Immature natural killer cell (primary cell): ENCODE results near the gene ATF6B. TPM values are rescaled to one million over a fixed set of nuclear protein-coding genes. Genes with fewer than 3 reads are reported as not detected.
A peak's percentile ranks its signal among the peaks of the same experiment; 100 is the strongest.

Source experiments
- DNase-seq, 3 donors: peaks; one replicate each; pipeline ENCODE4 v3.0.0; 2022; ENCODE audit warnings: mixed read lengths in 1 of 3
- H3K27ac Mint-ChIP-seq, 6 donors: one replicate each; pipeline ENCODE4 v1.8.0; 2020; ENCODE audit warnings: mixed read lengths in 6 of 6, mild to moderate bottlenecking in 5 of 6, inconsistent platforms in 4 of 6, moderate library complexity in 3 of 6
- H3K27me3 Mint-ChIP-seq, 3 donors: one replicate each; pipeline ENCODE4 v1.8.0; 2020 to 2021; ENCODE audit warnings: low read depth in 3 of 3, mild to moderate bottlenecking in 3 of 3, mixed read lengths in 3 of 3, moderate library complexity in 3 of 3, inconsistent platforms in 1 of 3
- H3K36me3 Mint-ChIP-seq, 3 donors: one replicate each; pipeline ENCODE4 v1.8.0; 2020; ENCODE audit warnings: mixed read lengths in 3 of 3, inconsistent platforms in 2 of 3, mild to moderate bottlenecking in 2 of 3
- H3K4me1 Mint-ChIP-seq, 2 donors: one replicate each; pipeline ENCODE4 v1.8.0; 2020; ENCODE audit warnings: inconsistent platforms in 2 of 2, mild to moderate bottlenecking in 2 of 2, mixed read lengths in 2 of 2, moderate library complexity in 1 of 2
- H3K4me3 Mint-ChIP-seq, 5 donors: one replicate each; pipeline ENCODE4 v1.8.0; 2020; ENCODE audit warnings: mild to moderate bottlenecking in 5 of 5, mixed read lengths in 5 of 5, inconsistent platforms in 3 of 5, moderate library complexity in 3 of 5
- H3K9me3 Mint-ChIP-seq, 6 donors: one replicate each; pipeline ENCODE4 v1.8.0; 2020; ENCODE audit warnings: mild to moderate bottlenecking in 6 of 6, mixed read lengths in 6 of 6, inconsistent platforms in 4 of 6, moderate library complexity in 3 of 6
- polyA plus RNA-seq, 3 donors: library from polyadenylated mRNA; unstranded; fragments of 300-500 nt; fragmentation: Illumina TruSeq; gene quantifications; one replicate each; pipeline ENCODE4 v1.2.3, GENCODE V29; 2021

The ATF6B gene
- polyA plus RNA-seq, 3 donors from 2014 or later, result 19.1 to 39.6 (median 20.7) TPM

DNA sequence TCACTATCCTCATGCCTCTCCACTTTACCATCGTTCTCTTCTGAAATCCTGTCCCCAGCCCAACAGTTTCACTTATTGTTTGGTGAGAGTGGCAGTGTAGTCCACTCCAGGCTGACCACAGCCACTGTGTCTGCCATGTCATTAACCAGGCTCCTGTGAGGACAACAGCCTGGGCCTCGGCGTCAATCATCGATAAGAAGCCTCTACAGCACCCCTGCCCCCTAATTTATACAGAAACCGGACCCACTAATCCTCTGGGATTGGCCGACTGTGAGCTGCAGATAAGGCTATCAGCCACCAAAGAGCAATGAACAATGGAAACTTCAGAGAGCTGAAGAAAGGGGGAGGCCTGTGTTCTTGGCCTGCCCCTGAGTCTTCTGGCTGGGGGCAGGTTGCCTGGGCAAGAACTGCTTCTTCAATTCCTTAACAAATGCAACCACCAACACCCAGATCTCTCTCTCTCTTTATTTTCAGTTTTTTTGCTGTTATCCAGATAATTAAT is 39.8 kb upstream of the ATF6B start:
- Mint-ChIP-seq H3K36me3 (peaks cover 11 to 31% (median 18%) of the 10 kb centered on the region in 3 donors), H3K27ac (peak overlapping the region in 2 of 6 donors; percentile 12 to 84), H3K27me3 (peaks cover 3 to 4% (median 3%) of the 10 kb centered on the region in 3 donors), H3K9me3 (no peaks in the 10 kb centered on the region), H3K4me3 (no peak overlapping the region), H3K4me1 (peaks cover 0 to 4% of the 10 kb centered on the region in 2 donors)
- DNase-seq, result no peak

DNA sequence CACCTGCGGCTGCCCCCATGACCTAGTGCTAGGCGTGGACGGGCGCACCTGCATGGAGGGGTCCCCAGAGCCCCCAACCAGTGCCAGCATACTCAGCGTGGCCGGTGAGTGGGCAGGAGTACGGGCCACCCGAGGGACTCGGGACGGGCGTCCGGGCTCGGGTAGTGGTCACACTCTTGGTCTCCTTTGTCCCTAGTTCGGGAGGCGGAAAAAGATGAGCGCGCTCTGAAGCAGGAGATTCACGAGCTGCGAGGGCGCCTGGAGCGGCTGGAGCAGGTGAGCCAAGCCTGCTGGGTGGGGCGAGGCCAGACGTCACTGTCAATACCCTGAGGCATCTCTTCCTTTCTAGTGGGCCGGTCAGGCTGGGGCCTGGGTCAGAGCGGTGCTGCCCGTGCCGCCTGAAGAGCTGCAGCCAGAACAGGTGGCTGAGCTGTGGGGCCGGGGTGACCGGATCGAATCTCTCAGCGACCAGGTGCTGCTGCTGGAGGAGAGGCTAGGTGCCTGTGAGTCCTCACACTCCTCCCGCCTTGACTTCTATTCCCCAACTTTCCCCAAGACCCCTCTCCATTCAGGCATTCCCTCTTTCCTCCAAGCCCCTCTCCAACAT is 39.2 kb upstream of the ATF6B start:
- Mint-ChIP-seq H3K4me3 (no peak overlapping the region), H3K27ac (peak overlapping the region in 2 of 6 donors; percentile 12 to 84), H3K36me3 (peaks cover 11 to 34% (median 18%) of the 10 kb centered on the region in 3 donors), H3K4me1 (no peaks in the 10 kb centered on the region), H3K27me3 (peaks cover 3 to 4% (median 3%) of the 10 kb centered on the region in 3 donors), H3K9me3 (no peaks in the 10 kb centered on the region)
- DNase-seq, result no peak

DNA sequence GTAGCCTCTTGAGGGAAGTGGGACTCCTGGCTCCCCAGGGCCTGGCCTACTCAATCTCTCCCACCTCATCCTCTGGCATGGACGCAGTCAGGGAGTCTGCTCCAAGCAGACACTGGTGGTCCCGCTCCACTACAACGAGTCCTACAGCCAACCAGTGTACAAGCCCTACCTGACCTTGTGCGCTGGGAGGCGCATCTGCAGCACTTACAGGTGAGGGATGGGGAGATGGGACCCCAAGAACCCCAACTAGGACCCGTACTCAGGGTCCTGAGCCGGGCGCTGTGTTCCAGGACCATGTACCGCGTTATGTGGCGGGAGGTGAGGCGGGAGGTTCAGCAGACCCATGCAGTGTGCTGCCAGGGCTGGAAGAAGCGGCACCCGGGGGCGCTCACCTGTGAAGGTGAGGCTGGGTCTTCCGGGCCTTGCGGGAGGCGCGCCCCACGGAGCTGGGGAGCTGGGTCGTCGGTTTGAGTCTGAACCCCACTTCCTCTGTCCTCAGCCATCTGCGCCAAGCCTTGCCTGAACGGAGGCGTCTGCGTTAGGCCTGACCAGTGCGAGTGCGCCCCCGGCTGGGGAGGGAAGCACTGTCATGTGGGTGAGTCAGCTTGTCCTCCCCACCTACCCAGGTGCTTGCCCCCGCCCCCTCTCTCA is 38.5 kb upstream of the ATF6B start:
- no peaks in the 10 kb centered on the region for H3K9me3 Mint-ChIP-seq
- no peaks in the 10 kb centered on the region for H3K4me1 Mint-ChIP-seq
- H3K27me3 Mint-ChIP-seq, result peaks cover 3 to 4% (median 3%) of the 10 kb centered on the region in 3 donors
- no peak for DNase-seq
- peaks cover 11 to 34% (median 18%) of the 10 kb centered on the region in 3 donors for H3K36me3 Mint-ChIP-seq
- no peak overlapping the region for H3K4me3 Mint-ChIP-seq
- no peak overlapping the region for H3K27ac Mint-ChIP-seq

DNA sequence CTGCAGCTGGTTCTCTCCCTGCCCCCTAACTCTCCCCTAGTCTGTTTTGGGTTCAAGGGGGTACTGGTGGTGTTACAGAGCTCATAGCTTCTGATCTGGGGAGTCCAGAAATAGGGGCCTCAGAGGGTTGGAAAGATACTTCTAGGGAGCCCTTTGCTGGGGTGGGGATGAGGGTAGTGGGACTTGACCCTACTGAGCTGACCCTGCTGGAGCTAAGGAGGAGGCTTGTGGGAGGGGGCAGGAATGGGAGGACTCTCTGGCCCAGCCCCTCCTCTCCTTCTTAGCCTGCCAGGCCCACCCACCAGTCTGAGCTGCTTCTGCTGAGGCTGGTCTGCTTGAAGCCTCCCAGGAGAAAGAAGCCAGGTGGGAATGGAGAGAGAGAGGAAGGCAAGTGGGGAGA is 36.2 kb upstream of the ATF6B start, which contains the start of gene EGFL8:
Gene EGFL8 (plus strand): TSS at position 301 of the 400 bp plus-strand sequence. CDS start 1,571 bp downstream, outside the sequence.
- H3K9me3 Mint-ChIP-seq, result no peaks in the 10 kb centered on the region
- no peak within 1 kb of the TSS for H3K27ac Mint-ChIP-seq
- H3K27me3 Mint-ChIP-seq, result peaks cover 0 to 3% (median 1%) of the 10 kb centered on the region in 3 donors
- H3K4me3 Mint-ChIP-seq, result no peak within 1 kb of the TSS
- no peak for DNase-seq
- no peaks in the 10 kb centered on the region for H3K4me1 Mint-ChIP-seq
- peaks cover 7 to 21% (median 7%) of the 10 kb centered on the region in 3 donors for H3K36me3 Mint-ChIP-seq

DNA sequence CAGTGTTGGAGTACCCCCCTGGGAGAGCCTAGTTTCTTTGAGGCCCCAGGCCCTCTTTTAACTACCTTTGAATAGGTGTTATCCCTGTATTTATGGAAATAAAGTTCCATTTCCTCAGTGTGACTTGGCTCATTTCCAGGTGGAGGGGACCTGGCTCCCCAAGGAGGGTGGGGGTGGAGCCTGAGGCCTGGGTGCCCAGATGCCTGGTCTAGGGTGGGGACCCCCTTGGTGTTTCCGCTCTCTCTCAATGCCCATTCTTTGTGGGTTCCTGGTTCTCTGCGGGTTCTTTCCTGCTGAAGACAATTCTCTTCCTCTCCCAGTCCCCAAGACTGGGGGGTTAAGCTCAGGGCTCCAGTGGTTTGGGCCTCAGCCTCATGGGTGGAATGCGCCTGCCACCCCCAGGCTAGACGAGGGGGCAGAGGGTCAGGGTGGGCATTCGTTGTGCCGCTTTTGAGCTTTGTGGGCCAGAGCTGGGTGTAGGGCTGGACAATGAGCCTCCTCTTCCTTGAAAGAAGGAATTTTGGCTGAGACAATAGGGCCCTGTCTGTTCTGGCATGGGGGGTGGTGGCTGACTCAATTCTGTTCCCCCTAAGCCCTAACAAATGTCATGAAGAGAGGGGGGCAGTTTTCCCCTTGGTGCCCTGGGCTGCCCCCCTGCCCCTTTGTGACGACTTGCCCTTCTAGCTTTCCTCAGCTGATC is 35.7 kb upstream of the ATF6B start:
- Mint-ChIP-seq H3K27me3 (peaks cover 0 to 2% (median 0%) of the 10 kb centered on the region in 3 donors), H3K4me1 (no peaks in the 10 kb centered on the region), H3K27ac (no peak overlapping the region), H3K9me3 (no peaks in the 10 kb centered on the region), H3K36me3 (peaks cover 7 to 19% (median 7%) of the 10 kb centered on the region in 3 donors), H3K4me3 (no peak overlapping the region)
- DNase-seq, result no peak

DNA sequence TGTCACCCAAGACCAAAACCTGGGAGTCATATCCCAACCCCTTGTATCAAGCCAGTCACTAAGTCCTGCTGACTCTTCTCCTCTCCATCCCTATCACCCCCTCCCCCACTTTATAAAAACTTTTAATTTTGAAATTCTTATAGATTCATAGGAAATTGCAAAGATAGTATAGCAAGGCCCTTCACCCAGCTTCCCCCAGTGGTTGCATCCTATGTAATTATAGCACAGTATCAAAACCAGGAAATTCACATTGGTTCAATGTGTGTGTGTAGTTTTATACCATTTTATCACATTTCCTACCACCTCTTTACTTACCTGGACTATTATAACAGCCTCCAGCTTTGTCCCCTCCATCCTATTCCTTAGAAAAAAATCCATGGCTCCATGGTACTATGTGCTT is 30.0 kb upstream of the ATF6B start:
- Mint-ChIP-seq H3K4me3 (no peak overlapping the region), H3K36me3 (peaks cover 7 to 18% (median 8%) of the 10 kb centered on the region in 3 donors), H3K27ac (peak overlapping the region in 1 of 6 donors; percentile 44), H3K4me1 (peaks cover 26 to 28% of the 10 kb centered on the region in 2 donors), H3K27me3 (peaks cover 5 to 9% (median 8%) of the 10 kb centered on the region in 3 donors), H3K9me3 (no peaks in the 10 kb centered on the region)
- no peak for DNase-seq

DNA sequence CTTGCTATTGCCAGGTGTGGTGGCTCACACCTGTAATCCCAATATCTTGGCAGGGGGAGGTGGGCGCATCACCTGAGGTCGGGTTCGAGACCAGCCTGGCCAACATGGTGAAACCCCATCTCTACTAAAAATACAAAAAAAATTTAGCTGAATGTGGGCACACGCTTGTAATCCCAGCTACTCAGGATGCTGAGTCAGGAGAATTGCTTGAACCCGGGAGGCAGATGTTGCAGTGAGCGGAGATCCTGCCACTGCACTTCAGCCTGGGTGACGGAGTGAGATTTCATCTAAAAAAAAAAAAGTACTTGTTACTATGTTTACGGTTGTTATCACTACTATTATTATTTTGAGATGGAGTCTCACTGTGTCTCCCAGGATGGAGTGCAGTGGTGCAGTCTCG is 28.8 kb upstream of the ATF6B start:
- H3K27ac Mint-ChIP-seq, result no peak overlapping the region
- no peaks in the 10 kb centered on the region for H3K9me3 Mint-ChIP-seq
- H3K4me3 Mint-ChIP-seq, result no peak overlapping the region
- peaks cover 6 to 13% (median 10%) of the 10 kb centered on the region in 3 donors for H3K27me3 Mint-ChIP-seq
- H3K4me1 Mint-ChIP-seq, result peaks cover 30 to 39% of the 10 kb centered on the region in 2 donors
- peaks cover 7 to 15% (median 8%) of the 10 kb centered on the region in 3 donors for H3K36me3 Mint-ChIP-seq
- DNase-seq, result no peak

DNA sequence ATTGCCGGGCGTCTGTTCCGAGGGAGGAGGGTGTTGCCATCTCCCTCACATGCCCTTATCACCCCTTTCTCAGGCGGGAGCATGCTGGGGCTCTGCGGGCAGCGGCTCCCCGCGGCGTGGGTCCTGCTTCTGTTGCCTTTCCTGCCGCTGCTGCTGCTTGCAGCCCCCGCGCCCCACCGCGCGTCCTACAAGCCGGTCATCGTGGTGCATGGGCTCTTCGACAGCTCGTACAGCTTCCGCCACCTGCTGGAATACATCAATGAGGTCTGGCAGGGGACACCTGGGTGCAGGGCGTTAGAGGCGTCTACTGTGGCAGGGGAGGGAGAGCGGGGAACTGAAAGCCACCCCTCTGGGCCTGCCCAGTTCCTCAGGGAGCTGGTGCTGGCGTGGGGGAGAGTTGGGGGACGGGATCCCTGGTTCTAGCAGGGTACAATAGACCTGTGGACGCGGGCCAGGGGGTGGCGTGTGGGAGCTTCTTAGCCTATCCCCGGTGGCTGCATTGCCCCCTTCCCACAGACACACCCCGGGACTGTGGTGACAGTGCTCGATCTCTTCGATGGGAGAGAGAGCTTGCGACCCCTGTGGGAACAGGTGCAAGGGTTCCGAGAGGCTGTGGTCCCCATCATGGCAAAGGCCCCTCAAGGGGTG is 26.6 kb upstream of the ATF6B start:
- H3K36me3 Mint-ChIP-seq, result peaks cover 7 to 15% (median 8%) of the 10 kb centered on the region in 3 donors
- peaks cover 30 to 45% of the 10 kb centered on the region in 2 donors for H3K4me1 Mint-ChIP-seq
- H3K4me3 Mint-ChIP-seq, result peak overlapping the region; percentile 95 to 100 (median 99)
- H3K9me3 Mint-ChIP-seq, result no peaks in the 10 kb centered on the region
- H3K27ac Mint-ChIP-seq, result peak overlapping the region; percentile 89 to 99 (median 94)
- peak; percentile 72 to 73 (median 72) for DNase-seq
- H3K27me3 Mint-ChIP-seq, result peaks cover 9 to 16% (median 10%) of the 10 kb centered on the region in 3 donors

DNA sequence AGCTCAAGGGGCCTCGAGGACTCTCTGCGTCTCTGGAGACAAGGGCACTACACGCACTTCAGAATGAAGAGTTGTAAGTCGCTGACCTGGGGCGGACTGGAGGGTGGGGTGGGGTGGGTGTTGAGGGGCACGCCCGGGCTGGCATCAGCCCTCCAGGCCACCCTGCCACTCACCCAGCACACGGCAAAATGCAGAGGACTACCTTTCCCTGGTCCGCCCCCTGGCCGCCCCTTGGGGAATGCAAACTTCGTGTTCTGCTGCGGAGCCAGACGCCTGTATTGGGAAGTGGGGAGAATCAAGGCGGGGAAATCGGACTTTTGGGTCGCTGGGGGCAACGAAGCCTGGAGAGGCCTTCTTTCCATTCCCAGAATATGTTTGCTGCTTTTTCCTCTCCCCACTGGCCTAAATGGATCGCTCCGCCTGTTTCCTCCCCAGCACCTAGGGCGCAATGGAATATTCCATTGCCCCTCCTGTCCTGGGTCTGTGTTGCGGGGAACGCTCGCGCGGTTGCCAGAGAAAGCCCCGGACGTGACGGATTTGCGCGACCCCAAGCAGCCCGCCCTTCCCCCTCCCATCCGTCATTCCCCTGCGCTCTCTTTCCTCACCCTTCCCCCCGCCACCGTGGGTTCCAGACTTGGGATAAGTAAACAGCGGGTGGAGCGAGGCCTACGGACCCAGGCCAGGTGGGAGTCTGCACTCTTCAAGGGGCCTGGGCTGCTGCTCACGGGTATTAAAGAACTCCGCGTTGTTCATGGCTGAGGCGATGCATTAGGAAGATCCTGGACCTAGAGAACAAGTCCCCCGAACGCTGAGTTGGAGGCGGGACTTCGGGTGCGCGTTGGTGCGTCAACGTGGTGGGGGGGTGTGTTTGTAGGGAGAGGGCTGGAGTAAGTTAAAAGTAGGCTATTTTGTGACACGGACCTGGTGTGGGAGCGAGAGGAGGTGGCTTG is 25.8 kb upstream of the ATF6B start, which contains the start of gene PPT2:
Gene PPT2 (plus strand): TSS at position 578 of the 950 bp plus-strand sequence. CDS start 454 bp downstream, outside the sequence.
- Mint-ChIP-seq H3K9me3 (no peaks in the 10 kb centered on the region), H3K36me3 (peaks cover 7 to 15% (median 8%) of the 10 kb centered on the region in 3 donors), H3K27me3 (peaks cover 9 to 16% (median 11%) of the 10 kb centered on the region in 3 donors), H3K4me1 (peaks cover 34 to 49% of the 10 kb centered on the region in 2 donors), H3K4me3 (peak within 1 kb of the TSS; percentile 95 to 100 (median 99)), H3K27ac (peak within 1 kb of the TSS; percentile 89 to 99 (median 94))
- peak; percentile 83 to 85 (median 84) for DNase-seq

DNA sequence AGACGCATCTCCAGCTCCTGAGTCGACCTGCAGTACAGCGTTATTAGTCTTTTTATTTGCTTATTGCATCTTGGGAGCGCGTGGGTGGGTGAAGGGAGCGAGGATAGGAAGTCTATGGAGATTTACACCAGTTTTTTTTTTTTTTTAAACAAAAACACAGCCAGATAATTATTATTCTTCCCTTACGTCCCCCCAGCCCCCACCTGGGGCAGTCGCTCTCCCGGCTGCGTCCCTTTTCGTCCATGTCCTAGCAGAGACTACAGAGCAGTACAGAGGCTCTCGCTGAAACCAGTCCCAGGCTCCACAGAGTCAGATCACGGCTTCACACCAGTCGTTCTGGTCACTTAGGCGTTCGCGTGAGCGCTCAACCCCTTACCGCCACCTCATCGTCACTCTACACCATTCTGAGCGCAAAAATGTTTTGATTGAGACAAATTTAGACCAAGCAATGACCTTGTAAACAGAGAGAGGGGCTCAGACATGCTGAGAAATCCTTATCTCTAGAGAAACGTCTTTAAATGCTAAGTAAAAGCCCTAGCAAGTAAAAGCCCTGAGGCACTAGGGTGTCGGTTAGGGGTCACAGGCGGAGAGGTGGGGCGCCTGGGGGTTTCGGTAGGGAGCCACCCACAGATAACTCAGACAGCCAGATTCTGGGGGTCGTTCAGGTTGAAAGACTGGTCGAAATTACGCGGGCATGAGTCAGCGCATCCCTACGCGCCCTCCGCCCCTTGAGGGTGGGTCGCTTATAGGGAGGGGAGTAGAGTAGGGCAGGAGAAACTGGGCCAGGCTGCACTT is 24.9 kb upstream of the ATF6B start:
- Mint-ChIP-seq H3K4me3 (peak overlapping the region; percentile 66 to 99 (median 71)), H3K9me3 (peaks cover 0 to 2% (median under 1%) of the 10 kb centered on the region in 6 donors), H3K4me1 (peaks cover 43 to 58% of the 10 kb centered on the region in 2 donors), H3K27me3 (peaks cover 9 to 16% (median 15%) of the 10 kb centered on the region in 3 donors), H3K36me3 (peaks cover 4 to 7% (median 7%) of the 10 kb centered on the region in 3 donors), H3K27ac (peak overlapping the region in 5 of 6 donors; percentile 90 to 95 (median 94))
- no peak for DNase-seq

DNA sequence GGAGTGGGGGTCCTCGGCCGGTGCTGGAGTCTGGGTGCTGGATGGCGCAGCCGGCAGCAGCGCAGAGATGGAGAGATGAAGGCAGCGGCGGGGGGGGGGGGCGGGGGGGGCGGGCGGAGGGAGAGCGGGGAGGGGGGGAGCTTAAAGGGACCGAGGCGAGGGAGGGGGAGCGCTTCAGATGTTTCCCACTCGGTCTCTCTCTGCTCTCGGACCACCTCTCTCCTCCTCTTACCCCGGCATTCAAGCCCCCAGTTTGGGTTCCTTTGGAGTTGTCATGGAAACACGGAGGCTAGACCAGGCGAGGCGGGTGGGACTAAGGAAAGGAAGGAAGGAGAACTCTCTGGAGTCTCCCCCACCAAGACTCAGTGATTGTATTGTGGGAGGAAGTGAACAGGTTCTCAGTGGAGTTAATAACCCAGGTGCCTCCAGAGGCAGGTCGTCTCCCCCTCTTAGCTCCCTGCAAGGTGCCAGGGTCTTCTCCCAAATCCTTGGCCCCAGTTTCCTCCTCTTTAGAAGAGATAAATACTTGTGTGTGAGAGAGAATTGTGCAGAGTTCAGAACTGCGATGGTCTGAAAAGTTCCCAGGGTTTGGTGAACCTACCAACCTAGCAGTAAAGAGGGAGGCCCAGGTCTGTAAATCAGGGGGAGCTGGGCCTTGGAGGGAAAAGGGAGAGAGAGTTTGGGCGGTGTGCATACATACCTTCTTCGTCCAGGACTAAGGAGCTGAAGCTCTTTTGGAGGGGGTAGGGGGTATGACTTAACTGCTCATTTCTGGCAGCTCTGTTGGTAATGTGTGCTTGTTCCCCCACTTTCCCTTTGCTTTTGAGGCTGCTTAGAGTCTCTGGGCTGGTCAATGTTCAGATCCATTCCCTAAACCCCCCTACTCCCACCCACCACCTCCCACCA is 24.1 kb upstream of the ATF6B start, which contains the start of gene PRRT1:
Gene PRRT1 (minus strand): TSS at position 77 of the 906 bp plus-strand sequence. CDS start 112 bp downstream, outside the sequence.
- Mint-ChIP-seq H3K27me3 (peaks cover 9 to 18% (median 17%) of the 10 kb centered on the region in 3 donors), H3K36me3 (no peaks in the 10 kb centered on the region), H3K9me3 (peaks cover 0 to 6% (median 2%) of the 10 kb centered on the region in 6 donors), H3K27ac (peak within 1 kb of the TSS in 5 of 6 donors; percentile 90 to 95 (median 94)), H3K4me1 (peaks cover 52 to 66% of the 10 kb centered on the region in 2 donors), H3K4me3 (peak within 1 kb of the TSS; percentile 17 to 99 (median 71))
- DNase-seq, result no peak
